ENCODE measurements around the gene JUND. TPM values are rescaled to one million over a fixed set of nuclear protein-coding genes. Genes with fewer than 3 reads are reported as not detected.

JUND gene
- polyA plus RNA-seq, 1 experiment = 48.6 TPM

- H3K27ac ChIP-seq (ENCODE audit: low read depth, low read length) = no peak overlapping the region
- POLR2A ChIA-PET = interaction anchor here (4.4 kb wide), 1 partner anchor 14 kb away, joined by 130 read pairs; the partner anchor contains the start of gene JUND
- CTCF ChIA-PET = interaction anchor here (4.0 kb wide), 1 partner anchor 15 kb away, joined by 32 read pairs; no protein-coding TSS in a partner anchor
- H3K9me3 ChIP-seq (ENCODE audit: control insufficient read depth, insufficient read depth, low read length) = no peaks in the 10 kb centered on the region
- no peak for DNase-seq (ENCODE audit: low read depth, low spot score)
- H3K27me3 ChIP-seq (ENCODE audit: control insufficient read depth, insufficient read depth, low read length) = no peaks in the 10 kb centered on the region
- no peak overlapping the region for H3K4me3 ChIP-seq (ENCODE audit: low read depth, low read length)
- TF ChIP-seq CTCF (IDR thresholded peaks at IDR 0.05; ENCODE audit: low read depth, low read length) = no peak
These were observed 13.0 kb upstream of the JUND start for GRCh38 chr19:18294467-18294864.

GRCh38 chr19:18293642-18294466 is 12.4 kb upstream of the JUND start:
- no peaks in the 10 kb centered on the region for H3K27me3 ChIP-seq (ENCODE audit: control insufficient read depth, insufficient read depth, low read length)
- ChIA-PET POLR2A (interaction anchor here (1.6 to 4.4 kb wide), 5 partner anchors 8 to 92 kb away, joined by 3 to 130 read pairs (median 13); partner anchors contain the start of genes GDF15, JUND and LSM4), CTCF (interaction anchor here (1.0 to 4.0 kb wide), 3 partner anchors 15 to 180 kb away, joined by 3 to 32 read pairs (median 5); no protein-coding TSS in a partner anchor)
- no peak overlapping the region for H3K4me3 ChIP-seq (ENCODE audit: low read depth, low read length)
- H3K27ac ChIP-seq (ENCODE audit: low read depth, low read length) = peak overlapping the region; percentile 94
- no peaks in the 10 kb centered on the region for H3K9me3 ChIP-seq (ENCODE audit: control insufficient read depth, insufficient read depth, low read length)
- no peak for TF ChIP-seq CTCF (IDR thresholded peaks at IDR 0.05; ENCODE audit: low read depth, low read length)
- DNase-seq (ENCODE audit: low read depth, low spot score) = no peak

GRCh38 chr19:18292810-18293641 is 11.6 kb upstream of the JUND start:
- Histone ChIP-seq H3K27ac (ENCODE audit: low read depth, low read length) (peak overlapping the region; percentile 94), H3K27me3 (ENCODE audit: control insufficient read depth, insufficient read depth, low read length) (no peaks in the 10 kb centered on the region), H3K4me3 (ENCODE audit: low read depth, low read length) (peak overlapping the region; percentile 69), H3K9me3 (ENCODE audit: control insufficient read depth, insufficient read depth, low read length) (no peaks in the 10 kb centered on the region)
- CTCF ChIA-PET = interaction anchor here (0.6 to 4.0 kb wide), 7 partner anchors 14 to 180 kb away, joined by 3 to 32 read pairs (median 4); partner anchors contain the start of gene LSM4
- no peak for TF ChIP-seq CTCF (IDR thresholded peaks at IDR 0.05; ENCODE audit: low read depth, low read length)
- no peak for DNase-seq (ENCODE audit: low read depth, low spot score)
- POLR2A ChIA-PET = interaction anchor here (1.0 to 4.4 kb wide), 7 partner anchors 9 to 99 kb away, joined by 3 to 130 read pairs (median 6); partner anchors contain the start of genes GDF15, JUND, LSM4 and MPV17L2

GRCh38 chr19:18292462-18292809 is 11.0 kb upstream of the JUND start:
- POLR2A ChIA-PET = interaction anchor here (0.8 to 4.4 kb wide), 9 partner anchors 10 to 99 kb away, joined by 3 to 130 read pairs (median 5); partner anchors contain the start of genes GDF15, JUND, LSM4 and MPV17L2
- no peak for DNase-seq (ENCODE audit: low read depth, low spot score)
- Histone ChIP-seq H3K27ac (ENCODE audit: low read depth, low read length) (peak overlapping the region; percentile 94), H3K4me3 (ENCODE audit: low read depth, low read length) (peak overlapping the region; percentile 69), H3K9me3 (ENCODE audit: control insufficient read depth, insufficient read depth, low read length) (no peaks in the 10 kb centered on the region), H3K27me3 (ENCODE audit: control insufficient read depth, insufficient read depth, low read length) (no peaks in the 10 kb centered on the region)
- CTCF ChIA-PET = interaction anchor here (0.6 to 4.0 kb wide), 5 partner anchors 13 to 128 kb away, joined by 3 to 32 read pairs (median 5); no protein-coding TSS in a partner anchor
- no peak for TF ChIP-seq CTCF (IDR thresholded peaks at IDR 0.05; ENCODE audit: low read depth, low read length)

All from AG04450 (cell line).